K562 (cell line): ENCODE measurements around the gene PCYT1A.

Experiments used
- CREB1 ChIP-seq, 2 experiments: sonication (generic) in 1 of 2; formaldehyde crosslinking in 1 of 2; IDR thresholded peaks; 2 replicates each; pipeline versions ENCODE4 v1.6.1 to v1.8.0; 2012 to 2022; ENCODE audit warnings: inconsistent platforms in 1 of 2, mild to moderate bottlenecking in 1 of 2, missing genetic modification reagents in 1 of 2, moderate library complexity in 1 of 2
- KDM1A ChIP-seq, 2 experiments: fragments of 450-650 bp; IDR thresholded peaks; 2 replicates each; pipeline ENCODE4 v1.6.1; 2016; ENCODE audit warnings: mild to moderate bottlenecking in 2 of 2
- MYBL2 ChIP-seq, 2 experiments: fragments of 450-650 bp in 1 of 2; sonication (generic) in 1 of 2; formaldehyde crosslinking in 1 of 2; IDR thresholded peaks; 2 replicates each; pipeline versions ENCODE4 v1.6.1 to v1.8.1; 2017 to 2022; ENCODE audit warnings: borderline replicate concordance in 1 of 2, inconsistent platforms in 1 of 2, low read depth in 1 of 2, mild to moderate bottlenecking in 1 of 2, missing genetic modification reagents in 1 of 2, moderate library complexity in 1 of 2
- TF ChIP-seq, protein P1 (sequence below), 3 experiments: IDR thresholded peaks in 2 of 3; conservative IDR thresholded peaks in 1 of 3; 2 replicates each; pipeline ENCODE4 v1.5.1; 2011 to 2012; ENCODE audit warnings: low read length in 3 of 3, mild to moderate bottlenecking in 3 of 3, control low read depth in 2 of 3, improper control_type of control experiment in 1 of 3, inconsistent platforms in 1 of 3, low read depth in 1 of 3, mixed read lengths in 1 of 3, moderate library complexity in 1 of 3; ENCODE audit not compliant: insufficient read depth in 2 of 3

- TF ChIP-seq, protein P1, sequence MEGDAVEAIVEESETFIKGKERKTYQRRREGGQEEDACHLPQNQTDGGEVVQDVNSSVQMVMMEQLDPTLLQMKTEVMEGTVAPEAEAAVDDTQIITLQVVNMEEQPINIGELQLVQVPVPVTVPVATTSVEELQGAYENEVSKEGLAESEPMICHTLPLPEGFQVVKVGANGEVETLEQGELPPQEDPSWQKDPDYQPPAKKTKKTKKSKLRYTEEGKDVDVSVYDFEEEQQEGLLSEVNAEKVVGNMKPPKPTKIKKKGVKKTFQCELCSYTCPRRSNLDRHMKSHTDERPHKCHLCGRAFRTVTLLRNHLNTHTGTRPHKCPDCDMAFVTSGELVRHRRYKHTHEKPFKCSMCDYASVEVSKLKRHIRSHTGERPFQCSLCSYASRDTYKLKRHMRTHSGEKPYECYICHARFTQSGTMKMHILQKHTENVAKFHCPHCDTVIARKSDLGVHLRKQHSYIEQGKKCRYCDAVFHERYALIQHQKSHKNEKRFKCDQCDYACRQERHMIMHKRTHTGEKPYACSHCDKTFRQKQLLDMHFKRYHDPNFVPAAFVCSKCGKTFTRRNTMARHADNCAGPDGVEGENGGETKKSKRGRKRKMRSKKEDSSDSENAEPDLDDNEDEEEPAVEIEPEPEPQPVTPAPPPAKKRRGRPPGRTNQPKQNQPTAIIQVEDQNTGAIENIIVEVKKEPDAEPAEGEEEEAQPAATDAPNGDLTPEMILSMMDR (IDR thresholded peaks at IDR 0.05 in 2 of 3, conservative IDR thresholded peaks at IDR 0.05 in 1 of 3; ENCODE audit: insufficient read depth in 2 of 3, low read depth in 1 of 3, low read length in 3 of 3), result no peak
- TF ChIP-seq KDM1A (IDR thresholded peaks at IDR 0.05) (no peak), CREB1 (IDR thresholded peaks at IDR 0.05) (no peak), CREB1 (CRISPR knock-in tag; IDR thresholded peaks at IDR 0.05) (no peak), MYBL2 (IDR thresholded peaks at IDR 0.05; ENCODE audit: low read depth) (no peak), MYBL2 (CRISPR knock-in tag; IDR thresholded peaks at IDR 0.05; ENCODE audit: borderline replicate concordance) (no peak)
Observed at GRCh38 chr3:196208942-196209695, 78.4 kb downstream of the PCYT1A start.
